Muscle of arm (tissue), 12 donors: ENCODE data around the gene ITGA3. TPM values are rescaled to one million over a fixed set of nuclear protein-coding genes. Genes with fewer than 3 reads are reported as not detected.
"Not testable (repeated sequence)": the region's sequence is repeated elsewhere in the genome, so short reads cannot be mapped to it uniquely, and the experiment has no call there.

ENCODE experiments used
- DNase-seq: peaks from one replicate; pipeline ENCODE4 v3.0.0-alpha.2; 2013
- polyA plus RNA-seq, 12 donors: library from polyadenylated mRNA; unstranded; fragments of 120-200 nt; gene quantifications; one replicate each; pipeline ENCODE4 v1.2.1, GENCODE V29; 2013; ENCODE audit not compliant: insufficient read length in 12 of 12

The ITGA3 gene
- polyA plus RNA-seq, 12 donors = 16.5 to 44.0 (median 30.0) TPM; not detected in 1

DNA sequence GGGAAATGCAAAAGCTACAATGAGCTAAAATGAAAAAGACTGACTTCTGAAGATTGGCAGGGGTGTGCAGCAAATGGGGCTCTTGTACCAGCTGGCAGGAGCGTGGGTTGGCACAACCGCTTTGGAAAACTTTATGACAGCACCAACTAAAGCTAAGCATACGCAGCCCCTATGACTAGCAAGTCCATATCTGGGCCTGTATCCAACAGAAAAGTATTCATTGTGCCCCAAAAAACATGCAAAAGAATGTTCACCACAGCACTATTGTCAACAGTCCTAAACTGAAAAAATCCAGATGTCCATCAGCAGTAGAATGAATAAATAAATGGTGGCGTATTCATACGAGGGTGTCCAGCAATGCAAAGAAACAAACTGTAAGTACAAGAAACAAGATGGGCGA is 22.6 kb upstream of the ITGA3 start:
- no peak for DNase-seq

DNA sequence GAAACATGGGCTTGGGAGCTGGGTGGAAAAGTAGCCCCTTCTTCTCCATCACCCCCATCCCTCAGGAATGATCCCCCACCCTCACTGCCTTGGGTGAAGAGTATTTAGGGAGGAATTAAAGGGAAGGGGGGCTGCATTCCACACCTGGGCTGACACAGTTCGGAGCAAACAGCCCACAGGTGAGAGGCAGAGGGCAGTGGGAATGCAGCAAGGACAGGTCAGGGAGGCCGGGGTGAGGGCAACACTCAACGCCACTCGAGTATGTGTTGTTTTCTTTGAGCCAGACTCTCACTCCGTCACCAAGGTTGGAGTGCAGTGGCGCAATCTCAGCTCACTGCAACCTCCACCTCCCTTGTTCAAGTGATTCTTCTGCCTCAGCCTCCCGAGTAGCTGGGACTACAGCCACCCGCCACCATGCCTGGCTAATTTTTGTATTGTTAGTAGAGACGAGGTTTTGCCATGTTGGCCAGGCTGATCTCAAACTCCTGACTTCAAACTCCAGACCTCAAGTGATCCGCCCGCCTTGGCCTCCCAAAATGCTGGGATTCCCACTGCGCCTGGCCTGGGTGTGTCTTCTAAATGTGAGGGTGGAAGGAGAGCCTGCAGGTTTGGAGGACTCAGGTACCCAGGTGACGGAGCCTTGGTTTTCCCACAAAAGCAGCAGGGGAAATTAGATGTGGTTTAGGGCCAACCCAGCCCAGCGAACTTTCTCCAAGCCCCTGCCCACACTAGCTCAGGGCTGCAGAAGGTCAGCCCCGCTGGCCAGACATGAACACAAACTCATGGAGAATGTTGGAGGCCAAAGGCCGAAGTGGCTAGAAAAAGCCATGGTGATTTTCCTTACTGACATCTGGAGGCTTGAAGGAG is 21.2 kb upstream of the ITGA3 start:
- no peak for DNase-seq

DNA sequence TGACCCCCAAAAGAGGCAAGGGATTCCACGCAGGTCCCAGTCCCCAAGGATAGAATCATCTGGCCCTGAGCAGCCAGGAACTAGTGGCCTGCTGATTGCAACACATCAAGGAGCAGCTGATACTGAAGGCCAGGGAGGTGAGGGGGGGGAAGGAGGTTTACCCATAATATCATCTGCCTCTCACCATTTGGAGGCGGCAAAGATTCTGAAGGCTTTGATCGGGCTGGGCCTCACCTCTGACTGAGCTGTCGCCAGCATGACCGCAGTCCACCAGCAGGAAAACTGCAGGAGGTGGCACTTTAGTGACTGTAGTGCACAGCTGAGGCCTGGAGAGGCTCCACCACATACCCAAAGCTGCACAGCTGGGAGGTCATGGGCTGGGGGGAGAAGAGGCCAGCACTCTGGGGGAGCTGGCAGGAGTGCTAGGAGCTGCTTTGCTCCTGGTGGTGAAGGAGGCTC is 20.5 kb upstream of the ITGA3 start:
- DNase-seq = no peak

DNA sequence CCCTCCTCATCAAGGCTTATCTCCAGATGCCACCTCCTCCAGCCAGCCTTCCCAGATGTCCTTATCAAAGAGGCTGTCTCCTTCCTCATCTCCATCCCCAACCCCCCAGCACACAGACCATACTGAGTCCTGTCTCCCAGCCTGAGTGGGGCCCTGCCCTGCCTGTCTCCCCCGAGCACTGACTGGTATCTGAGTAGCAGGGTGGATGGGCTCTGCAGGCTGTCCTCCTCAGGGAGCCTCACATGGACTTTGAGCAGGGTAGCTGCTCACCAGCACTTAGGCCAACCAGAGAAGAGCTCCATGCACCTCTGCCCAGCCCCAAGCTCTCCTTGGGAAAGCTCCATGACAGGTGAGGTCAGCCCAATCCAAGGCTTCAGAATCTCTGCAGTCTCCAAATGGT is 20.0 kb upstream of the ITGA3 start:
- no peak for DNase-seq

DNA sequence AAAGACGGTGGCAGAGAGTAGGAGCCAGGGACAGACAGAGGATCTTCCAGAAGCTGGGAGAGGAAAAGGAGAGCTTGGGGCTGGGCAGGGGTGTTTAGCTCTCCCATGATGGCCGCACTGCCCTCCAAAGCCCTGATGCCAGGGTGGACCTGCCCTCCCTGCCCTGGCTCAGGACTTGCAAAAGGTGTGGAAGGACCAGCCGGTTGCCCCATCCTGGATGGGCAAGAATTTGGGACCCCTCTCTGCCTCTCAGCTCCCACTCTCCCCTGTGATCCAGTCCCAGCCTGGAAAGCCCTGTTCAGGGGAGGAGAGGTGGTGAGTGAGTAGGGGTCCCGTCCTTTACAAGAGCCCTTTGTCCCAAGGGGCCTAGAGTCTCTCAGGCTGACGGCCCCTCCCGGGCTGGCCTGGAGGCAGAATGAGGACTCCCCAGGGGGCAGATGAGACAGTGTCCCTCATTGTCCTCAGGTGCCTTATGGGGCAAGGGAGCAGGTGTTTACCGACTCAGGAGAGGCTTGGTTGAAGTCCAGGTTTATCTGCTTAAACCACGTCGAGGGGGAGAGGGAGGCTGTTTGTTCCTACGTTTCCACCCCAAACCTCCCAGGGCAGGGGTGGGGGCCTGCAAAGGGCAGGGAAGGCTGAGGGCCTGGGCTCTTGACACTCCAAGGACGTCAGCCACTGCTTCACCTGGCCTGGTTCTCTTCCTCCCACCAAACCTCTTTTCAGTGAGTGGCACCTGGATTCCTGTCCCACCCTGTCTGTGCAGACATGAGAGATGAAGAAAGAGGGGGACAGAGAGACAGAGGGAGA is 19.3 kb upstream of the ITGA3 start:
- no peak for DNase-seq

DNA sequence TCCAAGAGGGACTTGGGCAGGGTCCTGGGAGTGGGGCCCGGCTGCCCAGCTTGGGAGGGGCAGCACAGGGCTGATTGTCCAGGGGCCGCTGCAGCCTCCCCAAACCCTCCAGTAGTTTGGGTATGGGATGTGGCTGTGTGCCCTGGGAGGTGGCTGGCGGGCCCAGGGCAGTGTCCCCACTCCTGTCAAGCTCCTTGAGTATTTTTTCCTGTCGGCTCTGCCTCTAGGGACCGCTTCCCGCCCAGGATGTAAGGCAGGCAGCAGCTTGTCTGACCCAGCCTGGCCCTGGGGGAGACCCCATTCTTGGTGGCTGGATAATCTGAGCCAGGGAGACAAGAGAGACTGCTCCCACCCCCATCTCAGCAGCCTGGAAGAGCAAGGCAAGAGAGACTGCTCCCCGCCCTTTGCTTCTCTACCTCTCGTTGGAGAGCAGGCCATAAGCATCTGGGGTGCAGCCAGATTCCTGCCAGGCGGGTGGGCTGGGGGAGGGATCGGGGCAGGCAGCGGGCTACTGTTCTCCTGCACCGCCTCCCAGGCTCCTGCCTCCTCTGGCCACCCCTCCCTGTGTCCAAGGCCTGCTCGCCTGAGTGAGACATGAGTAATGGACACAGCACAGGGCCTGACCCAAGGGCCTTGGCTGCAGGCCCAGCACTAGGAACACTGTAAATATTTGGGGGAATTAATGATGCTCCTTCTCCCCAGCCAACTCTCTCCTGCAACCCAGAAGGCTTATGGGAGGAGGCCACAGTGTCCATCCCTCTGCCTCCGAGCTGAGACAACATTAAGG is 18.4 kb upstream of the ITGA3 start:
- DNase-seq = no peak

DNA sequence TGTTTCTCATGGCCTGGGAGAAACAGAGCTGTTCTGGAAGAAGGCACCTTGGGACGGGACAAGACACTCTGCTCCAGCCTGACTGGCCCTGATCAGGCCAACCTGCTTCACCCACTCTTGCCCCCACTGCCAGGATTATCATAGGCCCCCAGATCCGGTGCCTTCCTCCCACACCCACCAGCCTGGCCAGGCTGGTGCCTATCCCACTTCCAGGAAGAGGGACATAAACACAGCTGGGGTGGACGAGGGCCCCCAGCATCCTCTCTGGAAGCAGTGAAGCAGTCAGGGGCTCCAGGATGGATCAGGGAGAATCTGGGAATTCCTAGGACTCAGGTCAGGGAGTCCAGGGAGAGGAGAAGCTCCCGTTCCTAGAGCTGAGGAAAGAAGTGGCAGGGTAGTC is 16.9 kb upstream of the ITGA3 start:
- no peak for DNase-seq

DNA sequence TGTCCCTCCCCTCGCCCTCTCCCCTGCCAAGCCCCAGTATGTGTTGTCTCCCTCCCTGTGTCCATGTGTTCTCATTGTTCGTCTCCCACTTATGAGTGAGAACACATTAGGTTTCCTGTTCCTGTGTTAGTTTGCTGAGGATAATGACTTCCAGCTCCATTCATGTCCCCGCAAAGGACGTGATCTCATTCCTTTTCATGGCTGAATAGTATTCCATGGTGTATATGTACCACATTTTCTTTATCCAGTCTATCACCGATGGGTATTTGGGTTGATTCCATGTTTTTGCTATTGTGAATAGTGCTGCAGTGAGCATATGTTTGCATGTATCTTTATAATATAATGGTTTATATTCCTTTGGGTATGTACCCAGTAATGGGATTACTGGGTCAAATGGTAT is 15.4 kb upstream of the ITGA3 start:
- not testable (repeated sequence) for DNase-seq

DNA sequence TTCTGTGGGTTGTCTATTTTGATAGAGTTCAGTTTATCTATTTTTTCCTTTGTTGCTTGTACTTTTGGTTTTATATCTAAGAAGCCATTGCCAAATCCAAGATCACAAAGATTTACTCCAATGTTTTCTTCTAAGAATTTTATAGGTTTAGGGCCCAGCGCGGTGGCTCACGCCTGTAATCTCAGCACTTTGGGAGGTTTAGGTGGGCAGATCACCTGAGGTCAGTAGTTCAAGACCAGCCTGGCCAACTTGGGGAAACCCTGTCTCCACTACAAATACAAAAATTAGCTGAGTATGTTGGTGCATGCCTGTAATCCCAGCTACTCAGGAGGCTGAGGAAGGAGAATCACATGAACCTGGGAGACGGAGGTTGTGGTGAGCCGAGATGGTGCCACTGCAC is 13.7 kb upstream of the ITGA3 start:
- DNase-seq = no peak

DNA sequence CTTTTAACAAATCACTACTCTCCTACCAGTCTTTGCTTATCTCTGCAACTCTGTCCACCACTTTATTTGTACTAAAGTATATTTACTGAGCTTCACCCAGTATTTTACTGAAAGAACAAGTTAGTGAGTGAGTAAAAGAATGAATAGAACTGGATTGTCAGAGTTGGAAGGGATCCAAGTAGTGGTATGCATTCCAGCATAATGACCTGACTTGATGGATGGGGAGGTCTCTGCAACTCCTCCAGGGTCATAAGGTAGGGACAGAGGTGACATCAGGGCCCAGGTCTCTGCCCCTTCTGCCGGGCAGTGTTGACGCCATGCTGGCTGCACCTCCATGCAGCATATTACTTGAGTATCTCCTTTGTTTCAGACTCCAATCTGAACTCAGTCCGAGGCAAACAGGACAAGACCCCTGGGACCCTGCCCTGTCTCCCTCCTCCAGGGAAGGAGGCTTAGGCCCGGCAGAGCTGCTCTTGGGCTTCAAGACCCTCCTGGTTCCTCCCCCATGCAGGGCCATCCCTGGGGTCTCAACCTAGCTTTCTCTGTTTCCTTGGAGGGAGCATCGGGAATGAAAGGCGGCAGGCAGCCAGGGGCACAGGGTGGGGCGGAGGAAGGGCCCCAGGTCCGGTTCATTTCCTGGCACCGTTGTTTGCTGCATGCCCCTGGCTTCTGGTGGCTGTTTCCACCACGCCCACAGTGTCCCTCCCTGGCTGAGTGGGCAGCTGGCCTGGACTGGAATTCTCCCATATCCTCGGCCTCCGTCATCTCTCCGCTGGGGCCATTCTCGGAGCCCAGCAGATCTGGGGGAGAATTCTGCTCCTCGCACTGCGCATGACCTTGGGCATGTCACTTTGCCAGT is 12.4 kb upstream of the ITGA3 start:
- DNase-seq = no peak

DNA sequence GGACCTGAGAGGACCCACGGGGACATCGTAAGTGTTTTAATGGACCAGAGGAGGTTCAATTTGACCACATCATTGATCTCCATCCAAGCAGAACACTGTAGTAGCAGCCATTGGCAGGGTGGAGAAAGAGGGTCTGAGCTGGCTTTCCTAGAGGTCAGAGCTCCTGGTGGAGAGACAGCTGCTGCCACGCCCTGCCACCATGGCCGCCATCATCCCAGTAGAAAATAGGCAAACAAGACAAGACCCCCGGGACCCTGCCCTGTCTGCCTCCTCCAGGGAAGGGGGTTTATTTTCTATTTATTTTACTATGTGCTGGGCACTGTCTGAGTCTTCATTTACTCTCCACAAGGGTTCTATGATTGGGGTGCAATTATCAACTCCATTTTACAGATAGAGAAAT is 11.4 kb upstream of the ITGA3 start:
- DNase-seq = no peak

DNA sequence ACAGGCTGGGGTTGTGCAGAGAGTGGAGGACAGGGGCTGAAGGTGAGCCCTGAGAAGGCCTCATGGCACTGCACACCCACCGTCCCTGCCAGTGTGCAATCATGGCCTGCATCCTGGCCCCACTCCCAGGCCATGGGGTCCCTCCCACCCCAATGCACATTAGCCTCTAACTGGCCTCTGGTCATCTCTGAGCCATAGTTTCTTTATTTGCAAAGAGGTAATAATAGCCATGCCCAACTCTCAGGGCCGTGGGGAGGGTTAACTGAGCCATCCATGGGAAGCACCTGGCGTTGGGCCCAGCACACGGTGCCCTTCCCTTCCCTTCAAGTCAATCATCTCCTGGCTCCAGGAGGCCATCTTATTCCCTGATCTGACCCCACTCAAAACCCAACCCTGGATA is 10.8 kb upstream of the ITGA3 start:
- DNase-seq = no peak

DNA sequence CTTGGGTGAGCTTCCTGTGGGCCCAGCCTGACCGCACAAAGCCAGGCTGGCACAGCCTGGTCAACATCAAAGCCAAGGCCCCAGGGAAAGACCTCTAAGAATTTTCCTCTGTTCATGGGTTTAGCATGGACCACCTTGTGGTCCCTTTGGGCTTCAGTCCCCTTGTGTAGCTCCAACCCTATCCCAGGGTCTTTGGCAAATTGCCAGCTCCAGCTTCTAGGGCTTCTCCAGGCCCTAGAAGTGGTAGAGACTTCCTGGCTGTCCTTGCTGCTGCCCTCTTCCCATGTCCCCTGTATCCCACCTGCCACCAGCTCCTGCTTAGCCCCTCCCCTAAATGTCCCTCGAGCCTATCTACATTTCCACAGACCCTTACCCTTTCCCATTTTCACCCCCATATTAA is 9.7 kb upstream of the ITGA3 start:
- no peak for DNase-seq

DNA sequence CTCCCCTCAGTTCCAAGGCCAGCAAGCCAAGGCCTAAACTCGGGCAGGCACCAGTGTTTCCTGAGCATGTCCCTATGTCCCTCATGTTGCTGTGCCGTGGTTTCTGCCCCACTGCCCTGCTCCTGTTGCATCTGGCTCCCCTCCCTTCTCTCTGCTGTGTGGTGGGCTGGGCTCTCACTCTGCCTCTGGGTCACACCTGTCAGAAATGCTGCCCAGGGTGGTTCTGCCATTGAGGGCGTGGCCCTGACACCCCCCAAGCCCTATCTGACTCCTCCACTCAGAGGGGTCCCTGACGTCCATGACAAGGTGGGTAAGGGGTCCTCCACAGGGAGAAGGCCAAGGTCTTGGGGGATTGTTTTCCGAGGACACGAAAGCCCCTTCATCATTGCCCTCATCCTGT is 9.2 kb upstream of the ITGA3 start:
- no peak for DNase-seq

DNA sequence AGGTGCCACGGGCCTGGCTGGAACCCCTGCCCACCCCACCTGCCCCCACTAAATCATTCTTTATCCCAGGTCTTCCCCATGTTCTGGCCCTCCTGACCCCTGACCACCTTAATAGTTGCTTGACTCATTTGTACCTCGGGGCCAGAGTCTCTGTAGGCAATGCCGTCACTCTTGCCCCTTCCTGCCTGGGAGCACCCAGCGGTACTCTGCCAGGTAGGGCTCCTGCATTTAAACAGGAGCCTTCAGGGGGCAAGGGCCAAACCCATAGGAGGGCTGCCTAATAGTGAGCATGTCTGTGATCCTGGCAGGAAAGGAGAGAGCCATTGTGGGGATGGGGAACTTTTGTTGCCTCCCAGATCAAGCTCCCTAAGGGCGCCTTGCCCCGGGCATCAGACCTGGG is 8.8 kb upstream of the ITGA3 start:
- no peak for DNase-seq

DNA sequence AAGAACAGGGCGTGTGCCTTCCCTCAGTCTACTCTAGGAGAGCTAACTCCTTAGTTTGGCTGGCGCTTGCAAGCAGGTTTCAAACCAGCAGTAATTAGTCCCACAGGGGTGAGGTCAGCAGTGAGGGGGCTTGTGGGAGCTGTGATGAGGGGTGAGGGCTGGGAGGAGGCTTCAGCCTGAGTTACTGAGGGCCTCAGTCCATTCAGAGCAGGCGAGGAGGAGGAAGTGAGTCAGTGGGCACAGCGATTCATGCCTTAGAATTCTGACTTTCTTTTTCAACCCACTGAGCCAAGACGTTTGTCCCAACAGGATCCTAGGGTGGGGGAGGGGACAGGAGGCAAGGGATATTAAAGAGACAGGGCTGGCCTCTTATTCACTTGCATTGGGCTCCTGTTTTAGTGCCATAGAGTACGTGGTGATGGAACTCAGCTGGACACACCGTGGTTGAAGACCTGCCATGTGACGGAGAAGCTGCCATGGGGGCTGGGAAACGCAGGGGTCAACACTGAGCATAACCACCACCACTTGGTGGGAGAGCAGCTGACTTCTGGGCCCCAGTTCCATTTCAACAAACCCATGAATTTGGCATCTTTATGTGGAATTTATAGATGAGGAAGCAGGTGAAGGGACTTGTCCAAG is 8.3 kb upstream of the ITGA3 start:
- no peak for DNase-seq

DNA sequence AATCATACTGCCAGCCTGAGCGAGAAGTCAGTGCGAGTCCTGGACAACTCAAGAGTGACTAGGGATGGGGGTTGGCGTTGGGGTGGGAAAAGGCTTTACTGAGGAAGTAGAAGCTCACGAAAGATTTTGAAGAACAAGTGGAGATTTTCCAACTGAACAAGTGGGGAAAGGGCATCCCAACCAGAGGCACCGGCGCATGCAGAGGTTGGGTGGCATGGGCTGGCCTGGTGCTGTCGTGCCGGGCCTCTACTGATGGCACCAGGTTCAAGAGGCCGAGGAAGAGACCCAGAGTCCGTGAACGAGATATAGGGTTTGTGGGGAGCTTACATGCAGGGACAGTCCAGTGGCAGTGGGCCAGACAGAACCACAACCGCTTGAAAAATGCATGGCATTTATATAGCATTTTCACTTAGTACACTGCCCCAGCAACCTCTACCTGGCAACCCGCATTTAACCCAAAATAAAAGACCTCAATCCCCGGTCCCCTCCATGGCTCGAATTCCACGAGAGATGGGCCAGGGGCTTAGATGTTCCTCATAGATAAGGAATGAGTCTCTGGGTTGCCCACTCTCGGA is 7.7 kb upstream of the ITGA3 start:
- no peak for DNase-seq

DNA sequence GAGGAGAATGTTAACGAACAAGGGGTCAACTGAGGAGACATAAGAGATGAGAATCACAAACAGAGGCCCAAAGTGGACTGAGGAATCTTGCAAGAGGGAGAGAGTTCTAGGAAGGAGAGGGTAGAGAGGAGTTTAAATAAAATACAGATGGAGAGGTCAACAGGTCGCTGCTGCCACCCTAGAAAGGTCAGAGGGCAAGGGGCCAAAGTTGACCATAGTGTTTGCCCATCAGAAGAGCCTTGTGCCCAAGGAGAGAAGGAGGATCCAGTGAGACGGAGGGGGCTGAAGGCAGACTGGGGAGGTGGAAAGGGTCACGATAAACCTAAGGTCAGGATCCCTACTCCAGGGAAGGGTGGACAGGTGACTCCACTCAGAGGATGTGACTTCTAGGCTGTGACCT is 6.9 kb upstream of the ITGA3 start:
- no peak for DNase-seq

DNA sequence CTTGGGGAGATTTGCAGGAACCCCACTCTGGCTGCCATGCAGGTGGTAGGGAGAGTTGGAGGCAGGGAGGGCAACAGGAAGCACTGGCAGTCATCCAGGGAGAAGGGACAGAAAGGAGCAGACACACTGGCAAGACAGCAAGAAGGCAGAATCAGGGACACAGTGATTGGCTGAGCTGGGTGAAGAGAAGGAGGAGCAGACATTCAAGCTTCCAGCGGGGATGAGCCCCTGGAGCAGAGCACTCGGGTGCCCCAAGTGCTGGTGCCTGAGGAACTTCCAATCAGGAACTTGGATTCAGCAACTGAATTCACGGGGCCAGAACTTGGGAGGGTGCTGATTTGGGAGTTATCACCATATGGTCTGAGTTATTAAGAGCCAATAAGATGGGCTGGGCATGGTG is 6.3 kb upstream of the ITGA3 start:
- DNase-seq = no peak

DNA sequence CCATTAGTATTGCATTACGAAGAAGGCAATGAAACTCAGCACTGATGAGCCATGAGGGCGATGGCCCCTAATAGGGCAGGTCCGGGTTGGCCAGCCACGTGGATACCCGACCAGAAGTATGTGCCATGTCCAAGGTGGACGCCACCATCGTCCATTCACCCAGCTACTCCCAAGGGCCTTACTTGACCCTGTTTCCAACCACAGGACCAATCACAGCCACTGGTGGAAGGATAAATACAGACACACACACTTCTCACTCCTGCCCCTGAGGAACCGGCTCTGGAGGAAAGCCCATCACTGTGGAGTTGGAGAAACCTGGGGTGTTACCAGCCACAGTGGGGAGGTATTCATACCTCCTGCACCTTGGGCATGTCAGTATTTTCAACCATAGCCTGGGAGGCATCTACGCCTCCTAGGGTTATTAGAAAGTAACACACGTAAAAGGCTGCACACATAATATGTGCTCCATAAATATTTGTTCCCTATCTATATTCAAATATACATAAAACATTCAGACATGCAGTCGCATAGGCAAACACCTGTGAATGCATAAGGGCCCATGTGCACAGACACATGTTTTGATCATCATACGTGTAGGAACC is 5.4 kb upstream of the ITGA3 start:
- no peak for DNase-seq
